GM12865 (cell line): Measurements from ENCODE around the gene ANKRD44.

Experiments used
- DNase-seq: peaks from one replicate; pipeline ENCODE4 v3.0.0; 2010; ENCODE audit warnings: low read depth
- H3K4me3 ChIP-seq: 2 replicates; pipeline ENCODE4 v1.5.1; 2011; ENCODE audit warnings: mild to moderate bottlenecking, low read depth, low read length, control low read depth
- TF ChIP-seq, protein P1 (sequence below): IDR thresholded peaks from 2 replicates; pipeline ENCODE4 v1.5.1; 2011; ENCODE audit warnings: low read length, control low read depth, low read depth, inconsistent platforms; ENCODE audit not compliant: insufficient read depth; ENCODE audit errors: missing control alignments

The ANKRD44 gene

DNA sequence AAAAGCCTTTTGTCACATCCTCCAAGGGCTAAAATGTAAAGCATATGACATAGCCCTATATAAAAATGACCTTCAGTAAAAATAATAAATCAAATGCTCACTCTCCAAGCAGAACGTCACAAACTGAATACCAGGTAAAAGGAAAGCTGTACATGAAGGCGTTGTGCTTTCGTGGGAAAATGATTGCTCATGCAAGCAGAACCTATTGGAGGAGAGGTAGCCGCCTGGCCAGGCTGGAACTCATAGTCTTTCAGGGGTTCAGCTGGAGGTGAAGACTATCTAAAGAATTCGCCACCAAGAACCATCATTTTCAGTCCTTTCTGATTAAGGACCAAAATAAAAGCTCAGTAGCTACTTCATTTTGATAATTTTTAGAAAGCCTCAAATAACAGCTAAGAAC, 44.7 kb downstream of the ANKRD44 start:
- TF ChIP-seq, protein P1, sequence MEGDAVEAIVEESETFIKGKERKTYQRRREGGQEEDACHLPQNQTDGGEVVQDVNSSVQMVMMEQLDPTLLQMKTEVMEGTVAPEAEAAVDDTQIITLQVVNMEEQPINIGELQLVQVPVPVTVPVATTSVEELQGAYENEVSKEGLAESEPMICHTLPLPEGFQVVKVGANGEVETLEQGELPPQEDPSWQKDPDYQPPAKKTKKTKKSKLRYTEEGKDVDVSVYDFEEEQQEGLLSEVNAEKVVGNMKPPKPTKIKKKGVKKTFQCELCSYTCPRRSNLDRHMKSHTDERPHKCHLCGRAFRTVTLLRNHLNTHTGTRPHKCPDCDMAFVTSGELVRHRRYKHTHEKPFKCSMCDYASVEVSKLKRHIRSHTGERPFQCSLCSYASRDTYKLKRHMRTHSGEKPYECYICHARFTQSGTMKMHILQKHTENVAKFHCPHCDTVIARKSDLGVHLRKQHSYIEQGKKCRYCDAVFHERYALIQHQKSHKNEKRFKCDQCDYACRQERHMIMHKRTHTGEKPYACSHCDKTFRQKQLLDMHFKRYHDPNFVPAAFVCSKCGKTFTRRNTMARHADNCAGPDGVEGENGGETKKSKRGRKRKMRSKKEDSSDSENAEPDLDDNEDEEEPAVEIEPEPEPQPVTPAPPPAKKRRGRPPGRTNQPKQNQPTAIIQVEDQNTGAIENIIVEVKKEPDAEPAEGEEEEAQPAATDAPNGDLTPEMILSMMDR: no peak
- no peak overlapping the region; the same call in 1 of the 2 replicates for H3K4me3 ChIP-seq
- no peak for DNase-seq

DNA sequence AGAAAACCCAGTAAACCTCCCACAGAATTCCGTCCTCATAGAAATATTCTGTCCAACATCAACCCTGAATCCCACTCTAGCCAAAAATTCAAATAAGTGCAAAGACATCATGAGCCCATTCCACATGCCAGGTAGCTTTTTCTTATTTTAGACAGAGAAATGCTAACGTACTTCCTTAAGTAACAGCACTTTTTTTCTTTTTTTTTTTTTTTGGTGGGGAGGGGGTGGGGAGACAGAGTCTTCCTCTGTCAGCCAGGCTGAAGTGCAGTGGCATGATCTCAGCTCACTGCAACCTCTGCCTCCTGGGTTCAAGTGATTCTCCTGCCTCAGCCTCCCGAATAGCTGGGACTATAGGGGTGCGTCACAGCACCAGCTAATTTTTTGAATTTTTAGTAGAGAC, 45.5 kb downstream of the ANKRD44 start:
- no peak for DNase-seq
- TF ChIP-seq, protein P1: no peak
- H3K4me3 ChIP-seq: no peak overlapping the region

DNA sequence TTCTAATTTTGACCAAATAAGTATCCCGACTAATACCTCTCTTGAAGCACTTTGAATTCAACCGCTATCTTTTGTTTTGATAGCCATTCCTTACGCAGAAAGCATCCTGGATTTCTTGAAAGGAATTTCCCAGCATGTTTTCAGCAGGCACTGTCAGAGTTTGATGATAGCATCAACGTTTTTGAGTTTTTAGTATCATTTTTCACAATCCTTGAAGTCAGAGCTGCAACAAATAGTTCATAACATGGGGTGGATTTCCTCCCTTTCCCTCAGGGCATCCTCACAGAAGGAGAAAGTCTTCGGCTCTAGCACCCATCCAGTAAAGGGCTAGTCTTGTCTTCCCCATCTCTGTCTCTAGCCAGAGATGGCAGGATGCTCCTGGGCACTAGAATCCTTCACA, 46.2 kb downstream of the ANKRD44 start:
- DNase-seq: no peak
- TF ChIP-seq, protein P1: no peak
- H3K4me3 ChIP-seq: no peak overlapping the region

DNA sequence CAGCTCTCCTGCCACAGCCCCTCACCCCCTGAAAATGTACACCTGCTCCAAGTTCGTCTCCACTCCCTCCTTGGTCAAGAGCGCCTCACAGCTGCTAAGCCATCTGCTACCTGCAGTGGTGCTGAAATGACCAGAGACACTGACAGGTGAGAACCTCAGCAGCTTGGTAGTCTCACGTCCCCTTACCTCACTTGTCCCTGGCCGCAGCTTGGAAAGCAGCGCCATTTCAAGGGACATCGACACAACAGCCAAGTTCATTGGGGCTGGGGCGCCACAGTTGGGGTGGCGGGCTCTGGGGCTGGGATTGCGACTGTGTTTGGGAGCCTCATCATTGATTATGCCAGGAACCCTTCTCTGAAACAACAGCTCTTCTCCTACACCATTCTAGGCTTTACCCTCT, 47.5 kb downstream of the ANKRD44 start:
- TF ChIP-seq, protein P1: no peak
- no peak overlapping the region for H3K4me3 ChIP-seq
- DNase-seq: no peak

DNA sequence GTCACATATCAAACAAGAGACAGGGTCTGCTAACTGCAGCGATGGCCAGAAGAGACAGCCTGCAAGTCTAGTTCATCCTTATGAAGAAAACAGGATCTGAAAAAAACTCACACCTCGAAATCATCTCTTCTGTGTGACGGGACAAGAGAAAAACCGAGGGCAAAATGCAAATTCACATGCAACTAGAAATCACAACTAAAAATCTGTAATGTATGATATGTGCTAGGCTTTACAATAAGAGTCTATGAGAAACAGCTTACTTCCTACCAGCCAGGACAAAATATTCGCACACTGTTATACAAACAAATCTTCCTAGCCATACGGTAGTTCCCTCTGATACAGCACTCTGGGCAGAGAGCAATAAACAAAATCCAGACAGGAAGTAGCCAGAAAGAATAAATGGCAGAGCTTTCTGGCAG, 48.8 kb downstream of the ANKRD44 start:
- DNase-seq: peak; percentile 87
- TF ChIP-seq, protein P1: no peak
- H3K4me3 ChIP-seq: peak overlapping the region; percentile 11

DNA sequence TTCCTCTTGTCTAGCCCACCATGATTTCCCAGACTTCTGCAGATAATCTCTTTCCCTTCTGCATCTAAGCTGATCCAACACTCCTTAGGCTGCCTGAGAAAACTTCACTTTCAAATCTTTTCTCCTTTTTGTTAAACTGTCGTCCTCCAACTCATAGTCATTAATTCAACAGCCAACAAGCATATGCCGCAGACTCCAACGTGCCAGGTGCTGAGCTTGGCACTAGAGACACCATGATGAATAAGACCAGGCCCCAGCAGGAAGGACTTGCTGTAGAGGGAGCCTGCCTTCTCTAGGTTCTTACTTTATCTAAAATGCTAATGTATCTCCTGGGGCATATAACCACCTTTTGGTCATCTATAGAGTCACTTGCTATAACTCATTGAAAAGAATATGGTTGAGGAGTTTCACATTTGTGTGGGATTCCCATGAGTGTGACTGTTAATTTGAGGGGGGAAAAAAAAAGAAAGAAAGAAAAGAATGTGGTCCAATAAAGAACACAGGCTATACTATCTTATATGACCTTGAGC, 51.0 kb downstream of the ANKRD44 start:
- TF ChIP-seq, protein P1: no peak
- no peak overlapping the region for H3K4me3 ChIP-seq
- DNase-seq: peak; percentile 45

DNA sequence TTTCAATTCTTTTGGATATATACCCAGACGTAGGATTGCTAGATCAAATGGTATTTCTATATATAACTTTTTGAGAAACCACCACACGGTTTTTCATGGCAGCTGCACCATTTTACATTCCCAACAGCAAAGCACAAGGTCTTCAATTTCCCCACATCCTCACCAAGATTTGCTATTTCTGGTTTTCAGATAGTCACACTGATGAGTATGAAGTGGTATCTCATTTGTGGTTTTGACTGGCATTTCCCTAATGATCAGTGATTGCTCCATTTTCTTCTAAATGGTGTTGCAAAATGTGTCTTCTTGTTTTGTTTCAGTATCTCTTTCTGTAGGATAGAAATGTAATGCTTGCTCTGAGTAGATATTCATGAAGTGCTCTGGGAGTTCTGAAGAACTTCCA, 52.0 kb downstream of the ANKRD44 start:
- H3K4me3 ChIP-seq: peak overlapping the region; percentile 27
- peak; percentile 76 for DNase-seq
- TF ChIP-seq, protein P1: no peak
